ACHN (cell line): ENCODE measurements around the gene GAL3ST2.
"Not testable (repeated sequence)": the region's sequence is repeated elsewhere in the genome, so short reads cannot be mapped to it uniquely, and the experiment has no call there.

Source experiments
- DNase-seq: peaks from one replicate; pipeline ENCODE4 v3.0.0-alpha.2; 2015
- in situ Hi-C: cut with HindIII; loops from 2 replicates; pipeline ENCODE4 v1.10.0; 2017; ENCODE audit warnings: low sequenced_read_pairs, low pct_ligation_motif_present, low pct_unique_long_range_greater_than_20kb

GAL3ST2 gene

GRCh38 chr2:241776336-241777169, at the start of gene GAL3ST2:
Gene GAL3ST2 (plus strand): TSS chr2:241776822. CDS start chr2:241776956, 134 bp downstream.
- in situ Hi-C loops: no loop called here

DNA sequence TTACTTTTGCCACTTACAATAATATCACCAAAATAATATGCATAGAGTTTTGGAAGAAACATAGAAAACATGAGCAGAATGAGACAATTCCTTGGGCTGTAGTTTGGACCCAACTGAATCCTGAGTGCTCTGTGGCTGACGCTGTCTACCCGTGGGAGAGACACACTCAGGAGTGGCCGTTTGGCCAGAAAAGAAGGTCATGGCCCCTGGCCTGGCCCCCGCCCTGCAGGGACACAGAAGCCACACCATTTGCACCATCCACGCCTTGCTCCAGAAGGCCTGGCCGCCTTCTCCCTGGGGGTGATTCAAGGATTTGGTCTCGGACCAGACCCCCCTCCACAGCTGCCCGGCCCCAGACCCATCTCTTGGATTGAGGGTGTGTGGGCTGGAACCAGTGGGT, 48.6 kb upstream of the GAL3ST2 start:
- in situ Hi-C loops: no loop called here
- DNase-seq: no peak

More at GRCh38 chr2:241776336-241777169, at the start of gene GAL3ST2:
- DNase-seq: no peak

DNA sequence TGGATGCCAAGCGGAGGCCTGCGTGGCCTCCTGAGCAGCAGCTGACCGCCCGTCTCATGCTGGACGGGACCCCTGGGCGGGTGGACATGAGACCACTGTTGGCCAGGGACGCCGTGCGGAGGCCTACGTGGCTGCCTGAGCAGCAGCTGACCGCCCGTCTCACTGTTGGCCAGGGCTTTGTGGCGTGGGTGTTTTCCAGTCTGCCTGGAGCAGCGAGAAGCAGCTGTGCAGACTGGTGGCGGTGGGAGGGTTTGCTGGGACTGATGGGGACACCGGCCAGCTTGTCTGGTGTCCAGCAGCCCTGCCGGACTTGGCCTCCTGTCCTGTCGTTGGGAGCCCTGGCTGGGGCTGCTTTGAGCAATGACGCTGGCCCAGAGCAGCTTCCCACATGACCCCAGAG, 48.0 kb upstream of the GAL3ST2 start:
- in situ Hi-C loops: no loop called here
- no peak for DNase-seq

- in situ Hi-C loops: no loop called here
- no peak for DNase-seq
These were observed 46.8 kb upstream of the GAL3ST2 start for GRCh38 chr2:241729868-241730267.

DNA sequence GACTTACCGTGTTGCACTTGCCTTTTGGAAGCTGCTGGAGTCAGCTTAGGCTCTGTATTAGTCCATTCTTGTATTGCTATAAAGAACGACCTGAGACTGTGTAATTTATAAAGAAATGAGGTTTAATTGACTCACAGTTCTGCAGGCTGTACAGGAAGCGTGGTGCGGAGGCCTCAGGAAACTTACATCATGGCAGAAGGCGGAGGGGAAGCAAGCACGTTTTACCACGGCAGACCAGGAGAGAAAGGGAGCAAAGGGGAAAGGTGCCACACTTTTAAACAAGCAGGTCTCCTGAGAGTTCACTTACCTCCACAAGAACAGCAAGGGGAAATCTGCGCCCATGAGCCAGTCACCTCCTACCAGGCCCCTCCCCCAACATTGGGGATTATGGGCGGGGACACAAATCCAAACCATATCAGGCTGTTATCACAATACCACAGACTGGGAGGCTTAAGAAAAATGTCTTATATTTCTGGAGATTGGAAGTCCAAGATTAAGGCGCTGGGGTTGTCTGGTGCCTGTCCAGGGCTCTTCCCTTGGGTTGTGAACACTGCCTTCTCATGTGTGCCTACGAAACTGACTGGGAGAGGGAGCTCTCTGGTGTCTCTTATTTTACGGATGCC, 45.8 kb upstream of the GAL3ST2 start:
- in situ Hi-C loops: no loop called here
- no peak for DNase-seq

- in situ Hi-C loops: not testable (repeated sequence)
- DNase-seq: peak; percentile 31
These were observed 44.0 kb upstream of the GAL3ST2 start for GRCh38 chr2:241732513-241733186.

GRCh38 chr2:241733391-241734207, 43.0 kb upstream of the GAL3ST2 start:
- no peak for DNase-seq
- in situ Hi-C loops: no loop called here

GRCh38 chr2:241734208-241734466, 42.5 kb upstream of the GAL3ST2 start:
- no peak for DNase-seq
- in situ Hi-C loops: no loop called here

- DNase-seq: peak; percentile 89
- in situ Hi-C loops: no loop called here
These were observed 42.0 kb upstream of the GAL3ST2 start, which contains the start of gene D2HGDH for GRCh38 chr2:241734467-241735208. Gene D2HGDH (plus strand): TSS chr2:241734630. CDS start chr2:241735225, 595 bp downstream.

DNA sequence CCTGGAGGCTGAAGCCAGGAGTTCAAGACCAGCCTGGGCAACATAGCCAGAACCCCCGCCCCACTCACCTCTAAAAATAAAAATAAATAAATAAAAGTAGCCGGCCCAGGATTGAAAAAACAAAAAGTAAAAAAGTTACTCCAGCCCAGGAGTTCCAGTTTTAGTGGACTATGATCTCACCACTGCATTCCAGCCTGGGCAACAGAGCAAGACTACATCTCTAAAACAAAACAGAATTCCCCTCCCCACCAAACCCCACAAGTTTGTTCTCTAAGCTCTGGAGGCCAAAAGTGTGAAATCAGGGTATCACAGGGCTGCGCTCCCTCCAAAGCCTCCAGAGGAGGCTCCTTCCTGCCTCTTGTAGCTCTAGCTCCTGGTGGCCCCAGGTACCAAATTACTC, 40.5 kb upstream of the GAL3ST2 start:
- in situ Hi-C loops: no loop called here
- DNase-seq: no peak

DNA sequence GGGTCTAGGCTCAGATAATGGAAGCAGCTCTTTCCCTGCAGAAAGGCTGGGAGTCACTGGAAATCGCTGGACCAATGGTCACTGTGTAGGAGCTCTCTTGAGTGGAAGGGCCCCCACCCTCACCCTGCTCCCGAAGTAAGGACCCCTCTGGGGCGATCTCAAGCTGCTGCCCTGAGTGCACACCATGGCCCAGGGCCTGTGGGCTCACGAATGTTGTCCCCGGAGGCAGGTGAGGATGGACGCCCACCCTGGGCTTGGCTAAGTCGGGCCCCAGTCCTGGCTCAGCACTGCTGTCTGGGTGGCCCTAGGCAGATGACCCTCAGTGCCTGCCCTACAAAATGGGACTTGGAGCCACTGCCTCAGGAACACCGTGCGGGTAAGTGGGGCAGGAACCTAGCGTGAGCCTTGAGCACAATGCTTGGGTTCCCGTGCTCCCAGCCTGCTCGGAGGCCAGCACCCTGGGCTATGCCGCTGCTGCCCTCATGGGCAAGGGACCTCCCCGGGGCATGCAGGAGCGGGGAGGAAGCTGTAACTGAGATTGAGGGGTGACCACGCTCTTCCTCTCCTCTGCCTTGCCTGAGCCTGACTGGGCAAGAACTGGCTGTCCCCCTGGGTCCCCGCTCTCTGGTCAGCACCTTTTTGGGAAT, 38.5 kb upstream of the GAL3ST2 start:
- DNase-seq: no peak
- in situ Hi-C loops: no loop called here

DNA sequence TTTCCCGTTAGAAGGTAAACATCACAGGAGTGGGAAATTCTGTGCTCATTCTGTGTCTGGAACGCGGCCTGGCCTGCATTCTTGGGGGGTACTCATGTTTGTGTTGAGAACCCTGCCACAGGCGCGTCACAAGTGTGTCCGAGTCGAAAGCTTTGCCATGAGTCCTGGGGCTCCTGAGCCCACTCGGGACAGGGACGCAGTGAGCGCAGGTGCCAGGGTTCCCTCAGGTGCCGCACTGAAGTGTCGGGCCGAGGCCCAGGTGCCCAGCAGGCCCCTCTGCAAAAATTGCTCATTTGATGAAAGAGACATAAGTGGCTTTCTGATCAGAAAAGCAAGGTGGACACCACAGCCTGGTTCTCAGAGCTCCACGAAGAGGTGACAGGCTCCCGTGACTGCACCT, 37.4 kb upstream of the GAL3ST2 start:
- in situ Hi-C loops: no loop called here

GRCh38 chr2:241739651-241740050, 37.0 kb upstream of the GAL3ST2 start:
- DNase-seq: no peak
- in situ Hi-C loops: no loop called here

More for the DNA sequence above, 37.4 kb upstream of the GAL3ST2 start:
- no peak for DNase-seq

DNA sequence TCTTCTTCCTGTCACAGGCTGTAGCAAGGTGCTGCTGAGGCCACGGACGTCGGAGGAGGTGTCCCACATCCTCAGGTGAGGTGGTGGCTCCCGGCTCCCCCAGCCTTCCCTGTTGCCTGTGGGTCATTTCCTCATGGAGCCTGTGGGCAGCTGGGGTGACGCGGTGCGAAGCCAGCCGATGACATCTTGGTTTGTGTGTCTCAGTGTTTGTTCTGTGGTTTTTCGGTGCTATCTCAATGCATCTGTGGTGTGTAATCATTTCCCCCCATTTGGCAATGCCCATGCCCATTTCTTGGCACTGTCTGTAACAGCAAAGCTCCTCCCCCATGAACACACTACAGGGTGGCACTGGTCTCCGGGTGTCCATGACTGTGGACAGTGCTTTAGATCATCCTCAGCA, 35.6 kb upstream of the GAL3ST2 start:
- in situ Hi-C loops: no loop called here
- DNase-seq: peak; percentile 3

DNA sequence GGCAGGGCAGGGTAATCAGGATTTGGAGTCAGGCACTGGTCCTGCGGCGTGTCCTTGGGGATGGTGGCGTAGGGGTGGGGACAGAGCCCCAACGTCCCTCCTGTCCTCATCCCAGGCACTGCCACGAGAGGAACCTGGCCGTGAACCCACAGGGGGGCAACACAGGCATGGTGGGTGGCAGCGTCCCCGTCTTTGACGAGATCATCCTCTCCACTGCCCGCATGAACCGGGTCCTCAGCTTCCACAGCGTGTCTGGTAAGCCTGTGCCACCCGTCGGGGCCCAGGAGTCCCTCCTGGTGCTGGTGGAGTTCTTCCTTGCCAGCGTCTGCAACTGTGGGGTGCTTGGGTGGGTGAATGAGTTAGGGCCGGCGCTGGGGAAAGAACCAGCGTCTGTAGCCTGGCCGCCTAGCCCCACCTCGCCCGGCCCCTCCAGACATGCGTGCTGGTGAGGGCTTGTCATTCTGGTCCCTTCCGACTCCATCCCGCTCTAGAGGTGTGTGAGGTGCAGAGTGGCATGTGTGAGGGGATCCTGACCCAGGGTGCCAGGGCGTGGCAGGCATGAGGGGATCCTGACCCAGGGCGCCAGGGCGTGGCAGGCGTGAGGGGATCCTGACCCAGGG, 34.2 kb upstream of the GAL3ST2 start:
- DNase-seq: no peak
- in situ Hi-C loops: no loop called here

GRCh38 chr2:241743008-241743407, 33.6 kb upstream of the GAL3ST2 start:
- DNase-seq, in situ Hi-C loops: not testable (repeated sequence)

- DNase-seq: no peak
- in situ Hi-C loops: no loop called here
These were observed 33.0 kb upstream of the GAL3ST2 start for GRCh38 chr2:241743620-241744019.
